ENCODE data around the gene MTF1.

MTF1 gene

GRCh38 chr1:37839676-37840075 lies 19.7 kb downstream of the MTF1 start:
- DNase-seq (ENCODE audit: extremely low spot score, insufficient read length, low read depth) (no peak), FAIRE-seq (no peak)

- DNase-seq (ENCODE audit: extremely low spot score, insufficient read length, low read depth) (no peak), FAIRE-seq (no peak)
Measured at GRCh38 chr1:37836788-37837187, 22.6 kb downstream of the MTF1 start.

- DNase-seq (ENCODE audit: extremely low spot score, insufficient read length, low read depth) (no peak), FAIRE-seq (no peak)
Measured at GRCh38 chr1:37831809-37832208, 27.6 kb downstream of the MTF1 start.

- DNase-seq (ENCODE audit: extremely low spot score, insufficient read length, low read depth) = no peak
- no peak for FAIRE-seq
Measured at GRCh38 chr1:37831109-37831508, 28.3 kb downstream of the MTF1 start.

- no peak for FAIRE-seq
Measured at GRCh38 chr1:37828410-37829074, 30.9 kb downstream of the MTF1 start.

GRCh38 chr1:37825506-37825905 lies 33.9 kb downstream of the MTF1 start:
- DNase-seq (ENCODE audit: extremely low spot score, insufficient read length, low read depth) (no peak), FAIRE-seq (no peak)

More at GRCh38 chr1:37828410-37829074, 30.9 kb downstream of the MTF1 start:
- no peak for DNase-seq (ENCODE audit: extremely low spot score, insufficient read length, low read depth)

GRCh38 chr1:37824001-37824400 lies 35.4 kb downstream of the MTF1 start:
- DNase-seq (ENCODE audit: extremely low spot score, insufficient read length, low read depth) (no peak), FAIRE-seq (no peak)

- DNase-seq (ENCODE audit: extremely low spot score, insufficient read length, low read depth) = no peak
- FAIRE-seq = no peak
Measured at GRCh38 chr1:37822906-37823815, 36.2 kb downstream of the MTF1 start.

- FAIRE-seq = no peak
- no peak for DNase-seq (ENCODE audit: extremely low spot score, insufficient read length, low read depth)
Measured at GRCh38 chr1:37821481-37821880, 37.9 kb downstream of the MTF1 start.

- DNase-seq (ENCODE audit: extremely low spot score, insufficient read length, low read depth) = no peak
- FAIRE-seq = no peak
Measured at GRCh38 chr1:37817481-37817880, 41.9 kb downstream of the MTF1 start.

GRCh38 chr1:37814252-37814651 lies 45.1 kb downstream of the MTF1 start:
- no peak for FAIRE-seq
- DNase-seq (ENCODE audit: extremely low spot score, insufficient read length, low read depth) = no peak

GRCh38 chr1:37813529-37814145 lies 45.8 kb downstream of the MTF1 start:
- FAIRE-seq (no peak), DNase-seq (ENCODE audit: extremely low spot score, insufficient read length, low read depth) (no peak)

GRCh38 chr1:37811027-37811655 lies 48.3 kb downstream of the MTF1 start:
- DNase-seq (ENCODE audit: extremely low spot score, insufficient read length, low read depth) = no peak
- FAIRE-seq = peak; percentile 90

GRCh38 chr1:37809942-37810341 lies 49.5 kb downstream of the MTF1 start:
- FAIRE-seq (no peak), DNase-seq (ENCODE audit: extremely low spot score, insufficient read length, low read depth) (no peak)

GRCh38 chr1:37808369-37809319 lies 50.7 kb downstream of the MTF1 start:
- FAIRE-seq = no peak
- DNase-seq (ENCODE audit: extremely low spot score, insufficient read length, low read depth) = no peak

GRCh38 chr1:37807555-37808368 lies 51.6 kb downstream of the MTF1 start, which contains the start of the genes C1orf122 and YRDC:
C1orf122 (plus strand) TSS chr1:37807790; CDS start chr1:37808405, 615 bp downstream.
YRDC (minus strand) TSS chr1:37808208; CDS start chr1:37808180, 28 bp downstream.
- peak; percentile 94 for FAIRE-seq
- DNase-seq (ENCODE audit: extremely low spot score, insufficient read length, low read depth) = peak; percentile 100

GRCh38 chr1:37807220-37807554 lies 52.2 kb downstream of the MTF1 start:
- FAIRE-seq (no peak), DNase-seq (ENCODE audit: extremely low spot score, insufficient read length, low read depth) (no peak)

GRCh38 chr1:37802439-37802838 lies 57.0 kb downstream of the MTF1 start:
- no peak for DNase-seq (ENCODE audit: extremely low spot score, insufficient read length, low read depth)
- FAIRE-seq = no peak
